ENCODE data around the gene ELMO1.

DNA sequence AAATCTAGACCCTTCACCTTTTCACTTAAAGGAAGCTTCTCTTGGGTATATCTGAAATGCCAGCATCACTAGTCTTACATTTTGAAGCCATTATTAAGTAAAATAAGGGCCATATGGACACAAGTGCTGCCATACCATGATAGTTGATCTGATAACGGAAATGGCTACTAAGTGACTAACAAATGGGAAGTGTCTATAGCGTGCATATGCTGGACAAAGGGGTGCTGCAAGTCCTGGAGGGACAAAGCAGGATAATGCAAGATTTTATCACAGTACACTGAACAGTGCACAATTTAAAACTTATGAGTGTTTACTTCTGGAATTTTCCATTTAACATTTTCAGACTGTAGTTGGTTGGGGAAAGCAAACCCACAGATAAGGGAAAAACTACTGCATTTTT lies 117.9 kb downstream of the ELMO1 start:
- TF ChIP-seq, protein P1, sequence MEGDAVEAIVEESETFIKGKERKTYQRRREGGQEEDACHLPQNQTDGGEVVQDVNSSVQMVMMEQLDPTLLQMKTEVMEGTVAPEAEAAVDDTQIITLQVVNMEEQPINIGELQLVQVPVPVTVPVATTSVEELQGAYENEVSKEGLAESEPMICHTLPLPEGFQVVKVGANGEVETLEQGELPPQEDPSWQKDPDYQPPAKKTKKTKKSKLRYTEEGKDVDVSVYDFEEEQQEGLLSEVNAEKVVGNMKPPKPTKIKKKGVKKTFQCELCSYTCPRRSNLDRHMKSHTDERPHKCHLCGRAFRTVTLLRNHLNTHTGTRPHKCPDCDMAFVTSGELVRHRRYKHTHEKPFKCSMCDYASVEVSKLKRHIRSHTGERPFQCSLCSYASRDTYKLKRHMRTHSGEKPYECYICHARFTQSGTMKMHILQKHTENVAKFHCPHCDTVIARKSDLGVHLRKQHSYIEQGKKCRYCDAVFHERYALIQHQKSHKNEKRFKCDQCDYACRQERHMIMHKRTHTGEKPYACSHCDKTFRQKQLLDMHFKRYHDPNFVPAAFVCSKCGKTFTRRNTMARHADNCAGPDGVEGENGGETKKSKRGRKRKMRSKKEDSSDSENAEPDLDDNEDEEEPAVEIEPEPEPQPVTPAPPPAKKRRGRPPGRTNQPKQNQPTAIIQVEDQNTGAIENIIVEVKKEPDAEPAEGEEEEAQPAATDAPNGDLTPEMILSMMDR (conservative IDR thresholded peaks at IDR 0.05; ENCODE audit: low read depth, low read length): no peak
- no peak for TF ChIP-seq EZH2 (IDR thresholded peaks at IDR 0.05; ENCODE audit: low read length, unreplicated experiment)
